GF-D8 (cell line): ENCODE measurements around the gene FHIT.

ENCODE experiments used
- DNase-seq: peaks from one replicate; lab custom pipeline; 2025; lab: John Stamatoyannopoulos, UW

FHIT gene

GRCh38 chr3:60630953-60631352 is 620.3 kb downstream of the FHIT start:
- DNase-seq, result no peak

GRCh38 chr3:60629816-60630215 is 621.4 kb downstream of the FHIT start:
- DNase-seq, result no peak

GRCh38 chr3:60622349-60622748 is 628.9 kb downstream of the FHIT start:
- no peak for DNase-seq

GRCh38 chr3:60617188-60617587 is 634.1 kb downstream of the FHIT start:
- DNase-seq, result no peak

- DNase-seq, result no peak
Observed at GRCh38 chr3:60613769-60614303, 637.4 kb downstream of the FHIT start.

GRCh38 chr3:60610441-60611112 is 640.7 kb downstream of the FHIT start:
- DNase-seq, result no peak

GRCh38 chr3:60609446-60609845 is 641.8 kb downstream of the FHIT start:
- no peak for DNase-seq

GRCh38 chr3:60603860-60604259 is 647.4 kb downstream of the FHIT start:
- DNase-seq, result no peak

GRCh38 chr3:60600848-60601247 is 650.4 kb downstream of the FHIT start:
- DNase-seq, result no peak

- DNase-seq, result no peak
Observed at GRCh38 chr3:60599586-60599985, 651.7 kb downstream of the FHIT start.

GRCh38 chr3:60598671-60599070 is 652.6 kb downstream of the FHIT start:
- no peak for DNase-seq

GRCh38 chr3:60594025-60594424 is 657.2 kb downstream of the FHIT start:
- no peak for DNase-seq

GRCh38 chr3:60591267-60591666 is 660.0 kb downstream of the FHIT start:
- DNase-seq, result no peak

- DNase-seq, result no peak
Observed at GRCh38 chr3:60588806-60589205, 662.4 kb downstream of the FHIT start.

GRCh38 chr3:60585918-60586317 is 665.3 kb downstream of the FHIT start:
- DNase-seq, result no peak

- DNase-seq, result no peak
Observed at GRCh38 chr3:60584250-60584649, 667.0 kb downstream of the FHIT start.

GRCh38 chr3:60582288-60582687 is 669.0 kb downstream of the FHIT start:
- no peak for DNase-seq

- no peak for DNase-seq
Observed at GRCh38 chr3:60580809-60581208, 670.4 kb downstream of the FHIT start.

- no peak for DNase-seq
Observed at GRCh38 chr3:60579734-60580133, 671.5 kb downstream of the FHIT start.

GRCh38 chr3:60578936-60579335 is 672.3 kb downstream of the FHIT start:
- no peak for DNase-seq

- no peak for DNase-seq
Observed at GRCh38 chr3:60577601-60578000, 673.7 kb downstream of the FHIT start.

GRCh38 chr3:60575718-60576272 is 675.5 kb downstream of the FHIT start:
- DNase-seq, result no peak

GRCh38 chr3:60574046-60574769 is 677.0 kb downstream of the FHIT start:
- DNase-seq, result no peak
